SK-N-SH (cell line): ENCODE measurements around the gene FKBP5. TPM values are rescaled to one million over a fixed set of nuclear protein-coding genes. Genes with fewer than 3 reads are reported as not detected.

ENCODE experiments used
- CTCF ChIA-PET: fragments of 300-600, 350-600 bp; formaldehyde crosslinking; extraction: SDS; loops from one replicate; lab custom pipeline; 2021; lab: Yijun Ruan, JAX
- POLR2A ChIA-PET: fragments of 350-600 bp; sonication (Branson Sonifier 250); formaldehyde crosslinking; extraction: SDS; loops from one replicate; lab custom pipeline; 2020; ENCODE audit warnings: antibody characterized with exemption, inconsistent platforms; lab: Yijun Ruan, JAX
- DNase-seq: peaks from one replicate; pipeline ENCODE4 v3.0.0; 2012
- H2AFZ ChIP-seq: fragments of 200-600 bp; sonication (generic); 2 replicates; pipeline ENCODE4 v1.8.1; 2016; ENCODE audit warnings: antibody characterized with exemption, mild to moderate bottlenecking, low read depth
- H3F3A ChIP-seq: fragments of 200-600 bp; sonication (generic); replicated peaks from 2 replicates; pipeline ENCODE3; 2016; ENCODE audit warnings: antibody characterized with exemption, mild to moderate bottlenecking; ENCODE audit not compliant: insufficient read depth
- H3K27ac ChIP-seq, 2 experiments: fragments of 200-500 bp in 1 of 2; fragments of 200-600 bp in 1 of 2; sonication (Bioruptor generic) in 1 of 2; sonication (generic), shearing (Covaris generic) in 1 of 2; 2 replicates each; pipeline versions ENCODE4 v1.5.1 to v1.6.1; 2014 to 2016; ENCODE audit warnings: low read depth in 2 of 2, inconsistent platforms in 1 of 2, low read length in 1 of 2, mild to moderate bottlenecking in 1 of 2, mixed read lengths in 1 of 2
- H3K27me3 ChIP-seq: fragments of 200-600 bp; sonication (generic), shearing (Covaris generic); 2 replicates; pipeline ENCODE4 v1.6.1; 2016; ENCODE audit warnings: mixed run types; ENCODE audit not compliant: insufficient read depth
- H3K36me3 ChIP-seq, 2 experiments: fragments of 200-500 bp in 1 of 2; fragments of 200-600 bp in 1 of 2; sonication (Bioruptor generic) in 1 of 2; sonication (generic) in 1 of 2; replicated peaks in 1 of 2; 2 replicates each; pipeline versions ENCODE3 to v1.5.1; 2014 to 2016; ENCODE audit warnings: low read length in 1 of 2, mild to moderate bottlenecking in 1 of 2; ENCODE audit not compliant: insufficient read depth in 2 of 2, control insufficient read depth in 1 of 2
- H3K4me1 ChIP-seq, 2 experiments: fragments of 200-500 bp in 1 of 2; fragments of 200-600 bp in 1 of 2; sonication (Bioruptor generic) in 1 of 2; sonication (generic), shearing (Covaris generic) in 1 of 2; 2 replicates each; pipeline versions ENCODE4 v1.5.1 to v1.6.1; 2014 to 2016; ENCODE audit warnings: low read depth in 1 of 2, low read length in 1 of 2, mixed run types in 1 of 2; ENCODE audit not compliant: insufficient read depth in 2 of 2, control insufficient read depth in 1 of 2
- H3K4me2 ChIP-seq: fragments of 200-600 bp; sonication (generic), shearing (Covaris generic); 2 replicates; pipeline ENCODE4 v1.6.1; 2017; ENCODE audit warnings: mixed run types
- H3K4me3 ChIP-seq, 2 experiments: fragments of 200-500 bp in 1 of 2; fragments of 200-600 bp in 1 of 2; sonication (Bioruptor generic) in 1 of 2; sonication (generic), shearing (Covaris generic) in 1 of 2; 2 replicates each; pipeline versions ENCODE4 v1.5.1 to v1.8.1; 2014 to 2016; ENCODE audit warnings: low read depth in 2 of 2, inconsistent platforms in 1 of 2, low read length in 1 of 2, mild to moderate bottlenecking in 1 of 2, mixed read lengths in 1 of 2, moderate library complexity in 1 of 2
- H3K79me2 ChIP-seq: fragments of 200-600 bp; sonication (generic); 2 replicates; pipeline ENCODE4 v1.8.1; 2017; ENCODE audit warnings: mild to moderate bottlenecking; ENCODE audit not compliant: insufficient read depth
- H3K9ac ChIP-seq: fragments of 200-600 bp; sonication (generic); 2 replicates; pipeline ENCODE4 v1.6.1; 2017; ENCODE audit warnings: mixed run types
- H3K9me2 ChIP-seq: fragments of 200-600 bp; sonication (generic); 2 replicates; pipeline ENCODE4 v1.6.1; 2017; ENCODE audit warnings: mixed run types
- H3K9me3 ChIP-seq: fragments of 200-600 bp; sonication (generic); 2 replicates; pipeline ENCODE4 v1.6.1; 2017; ENCODE audit warnings: mixed run types, mild to moderate bottlenecking, moderate library complexity
- H4K20me1 ChIP-seq: fragments of 200-600 bp; sonication (generic); 2 replicates; pipeline ENCODE4 v1.6.1; 2017; ENCODE audit warnings: mild to moderate bottlenecking, mixed run types; ENCODE audit not compliant: insufficient read depth
- CTCF ChIP-seq: fragments of 200-600 bp; sonication (generic); IDR thresholded peaks from 2 replicates; pipeline ENCODE4 v1.6.1; 2017; ENCODE audit warnings: antibody characterized with exemption, mild to moderate bottlenecking, moderate library complexity
- EP300 ChIP-seq, 2 experiments: IDR thresholded peaks; 2 replicates each; pipeline versions ENCODE4 v1.4.0 to v1.6.1; 2012; ENCODE audit warnings: borderline replicate concordance in 1 of 2, low read depth in 1 of 2, low read length in 1 of 2
- FOSL2 ChIP-seq: IDR thresholded peaks from 2 replicates; pipeline ENCODE4 v1.4.0; 2012; ENCODE audit warnings: low read depth, mild to moderate bottlenecking, moderate library complexity, borderline replicate concordance
- FOXM1 ChIP-seq: IDR thresholded peaks from 2 replicates; pipeline ENCODE4 v1.4.0; 2012; ENCODE audit warnings: low read depth, mild to moderate bottlenecking
- GABPA ChIP-seq: IDR thresholded peaks from 2 replicates; pipeline ENCODE4 v1.4.0; 2012; ENCODE audit warnings: low read depth, mild to moderate bottlenecking
- GATA2 ChIP-seq: sonication (generic); formaldehyde crosslinking; IDR thresholded peaks from 2 replicates; pipeline ENCODE4 v1.5.0; 2020; ENCODE audit warnings: mild to moderate bottlenecking, missing genetic modification reagents
- IRF3 ChIP-seq: fragments of 150-350 bp; IDR thresholded peaks from 2 replicates; pipeline ENCODE4 v1.6.1; 2016; ENCODE audit warnings: mild to moderate bottlenecking, low read depth, low read length
- JUND ChIP-seq: IDR thresholded peaks from 2 replicates; pipeline ENCODE4 v1.4.0; 2012
- MAX ChIP-seq: IDR thresholded peaks from 2 replicates; pipeline ENCODE4 v1.4.0; 2012; ENCODE audit warnings: low read depth
- NFIC ChIP-seq: IDR thresholded peaks from 2 replicates; pipeline ENCODE4 v1.4.0; 2012; ENCODE audit warnings: borderline replicate concordance
- NRF1 ChIP-seq: IDR thresholded peaks from 2 replicates; pipeline ENCODE4 v1.6.1; 2012; ENCODE audit warnings: low read depth, mild to moderate bottlenecking, low read length
- REST ChIP-seq: IDR thresholded peaks from 2 replicates; pipeline ENCODE4 v1.6.1; 2012; ENCODE audit warnings: mild to moderate bottlenecking, low read depth, low read length, moderate library complexity
- RXRA ChIP-seq: IDR thresholded peaks from 2 replicates; pipeline ENCODE4 v1.4.0; 2012; ENCODE audit warnings: low read depth, mild to moderate bottlenecking, borderline replicate concordance
- SIN3A ChIP-seq: IDR thresholded peaks from 2 replicates; pipeline ENCODE4 v1.6.1; 2012; ENCODE audit warnings: low read depth, mild to moderate bottlenecking, low read length, moderate library complexity, borderline replicate concordance
- SMC3 ChIP-seq: IDR thresholded peaks from 2 replicates; pipeline ENCODE4 v1.6.1; 2012; ENCODE audit warnings: low read depth, low read length, improper control_type of control experiment
- USF1 ChIP-seq: IDR thresholded peaks from 2 replicates; pipeline ENCODE4 v1.4.0; 2012; ENCODE audit warnings: low read depth, borderline replicate concordance
- YY1 ChIP-seq: IDR thresholded peaks from 2 replicates; pipeline ENCODE4 v1.4.0; 2012; ENCODE audit warnings: low read depth, mild to moderate bottlenecking
- ZBTB33 ChIP-seq: IDR thresholded peaks from 2 replicates; pipeline ENCODE4 v1.4.0; 2012; ENCODE audit warnings: low read depth, borderline replicate concordance
- WGBS: methylation state at CpG from one replicate; pipeline ENCODE4 v1.1.6; 2017; ENCODE audit warnings: low lambda C conversion rate; 5-methylcytosine and 5-hydroxymethylcytosine counted together
- polyA plus RNA-seq, 3 experiments: library from polyadenylated mRNA; depleted of rRNA; stranded (reverse); fragments of >200 nt; gene quantifications; 2 replicates each; pipeline ENCODE4 v1.2.3, GENCODE V29; 2012

FKBP5 gene
- polyA plus RNA-seq, 1 of the 3 experiments (the other 2 are of a cell fraction) = 5.1 TPM

GRCh38 chr6:35638679-35639078, 50.0 kb downstream of the FKBP5 start:
- TF ChIP-seq EP300 (IDR thresholded peaks at IDR 0.05; ENCODE audit: borderline replicate concordance in 1 of 2, low read depth in 1 of 2, low read length in 1 of 2) (no peak), NRF1 (no peak), JUND (no peak), CTCF (no peak), SIN3A (no peak), USF1 (no peak), MAX (no peak), FOSL2 (no peak), GABPA (no peak), REST (no peak), SMC3 (no peak), GATA2 (CRISPR knock-in tag) (no peak), RXRA (no peak), IRF3 (no peak), YY1 (no peak), ZBTB33 (no peak), FOXM1 (no peak), NFIC (no peak)
- 98% methylated on average over 3 of the region's 3 CpGs for WGBS
- H2AFZ ChIP-seq = no peak overlapping the region
- H3K4me2 ChIP-seq = no peak overlapping the region
- H3K9ac ChIP-seq = no peak overlapping the region
- H3K27me3 ChIP-seq = no peaks in the 10 kb centered on the region
- no peaks in the 10 kb centered on the region for H3K79me2 ChIP-seq
- POLR2A ChIA-PET = no interaction called here
- no peak for DNase-seq
- H3K4me1 ChIP-seq = no peaks in the 10 kb centered on the region; a peak in 1 of 4 replicates
- H4K20me1 ChIP-seq = no peaks in the 10 kb centered on the region
- no peak overlapping the region for H3K27ac ChIP-seq
- H3K9me2 ChIP-seq = no peaks in the 10 kb centered on the region
- no peaks in the 10 kb centered on the region for H3F3A ChIP-seq
- no peaks in the 10 kb centered on the region for H3K9me3 ChIP-seq
- H3K36me3 ChIP-seq = peaks cover 0 to 7% of the 10 kb centered on the region in 2 experiments
- CTCF ChIA-PET = interaction anchor here (1.5 kb wide), 1 partner anchor 14 kb away, joined by 5 read pairs; no protein-coding TSS in a partner anchor
- no peak overlapping the region for H3K4me3 ChIP-seq
